Stimulated activated CD8-positive, alpha-beta memory T cell treated with anti-CD3 and anti-CD28 coated beads, Interleukin-2, amount 100 ng/mL, for 1 hour (primary cell): Measurements from ENCODE around the gene RTN1.

Source experiments
- DNase-seq, 2 donors: peaks; one replicate each; pipeline ENCODE4 v3.0.0-alpha.2; 2020; ENCODE audit warnings: low read depth in 2 of 2

The RTN1 gene, protein sequence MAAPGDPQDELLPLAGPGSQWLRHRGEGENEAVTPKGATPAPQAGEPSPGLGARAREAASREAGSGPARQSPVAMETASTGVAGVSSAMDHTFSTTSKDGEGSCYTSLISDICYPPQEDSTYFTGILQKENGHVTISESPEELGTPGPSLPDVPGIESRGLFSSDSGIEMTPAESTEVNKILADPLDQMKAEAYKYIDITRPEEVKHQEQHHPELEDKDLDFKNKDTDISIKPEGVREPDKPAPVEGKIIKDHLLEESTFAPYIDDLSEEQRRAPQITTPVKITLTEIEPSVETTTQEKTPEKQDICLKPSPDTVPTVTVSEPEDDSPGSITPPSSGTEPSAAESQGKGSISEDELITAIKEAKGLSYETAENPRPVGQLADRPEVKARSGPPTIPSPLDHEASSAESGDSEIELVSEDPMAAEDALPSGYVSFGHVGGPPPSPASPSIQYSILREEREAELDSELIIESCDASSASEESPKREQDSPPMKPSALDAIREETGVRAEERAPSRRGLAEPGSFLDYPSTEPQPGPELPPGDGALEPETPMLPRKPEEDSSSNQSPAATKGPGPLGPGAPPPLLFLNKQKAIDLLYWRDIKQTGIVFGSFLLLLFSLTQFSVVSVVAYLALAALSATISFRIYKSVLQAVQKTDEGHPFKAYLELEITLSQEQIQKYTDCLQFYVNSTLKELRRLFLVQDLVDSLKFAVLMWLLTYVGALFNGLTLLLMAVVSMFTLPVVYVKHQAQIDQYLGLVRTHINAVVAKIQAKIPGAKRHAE

DNA sequence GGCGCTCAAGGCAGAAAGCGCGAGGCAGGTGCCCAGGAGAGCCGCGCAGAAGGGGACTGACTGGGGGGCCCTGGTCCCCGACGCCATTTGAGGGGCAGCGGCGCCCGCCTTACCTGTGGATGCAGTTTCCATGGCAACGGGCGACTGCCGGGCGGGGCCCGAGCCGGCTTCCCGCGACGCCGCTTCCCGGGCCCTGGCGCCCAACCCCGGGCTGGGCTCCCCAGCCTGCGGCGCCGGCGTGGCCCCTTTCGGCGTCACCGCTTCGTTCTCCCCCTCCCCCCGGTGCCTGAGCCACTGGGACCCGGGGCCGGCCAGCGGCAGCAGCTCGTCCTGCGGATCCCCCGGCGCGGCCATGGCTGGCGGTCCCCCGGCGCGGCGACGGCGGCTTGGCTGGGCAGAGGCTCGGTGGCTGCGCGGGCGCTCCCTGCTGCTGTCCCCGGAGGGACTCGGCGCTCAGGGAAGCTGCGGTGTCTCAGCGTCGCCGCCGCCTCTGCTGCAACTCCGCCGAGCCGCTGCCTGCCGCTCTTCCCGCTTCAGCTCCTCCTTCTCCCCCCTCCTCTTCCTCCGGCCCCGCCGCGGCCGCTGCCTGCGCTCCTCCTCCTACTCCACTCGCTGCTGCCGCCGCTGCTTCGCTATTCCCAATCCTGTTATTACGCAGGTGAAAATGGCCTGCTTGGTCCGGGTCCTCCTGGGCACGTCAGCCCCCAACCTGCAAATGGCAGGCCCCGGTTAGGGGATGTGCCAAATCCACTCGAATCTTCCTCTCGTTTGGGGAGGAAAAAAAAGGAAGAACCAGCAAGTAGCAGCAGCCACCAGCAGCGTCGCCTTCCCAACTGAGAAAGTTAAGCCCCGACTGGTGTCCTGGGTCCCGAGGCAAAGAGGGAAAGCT is at the start of gene RTN1:
RTN1 (minus strand) TSS at position 500 of the 889 bp plus-strand sequence; CDS start at position 354, 146 bp downstream.
- no peak for DNase-seq

DNA sequence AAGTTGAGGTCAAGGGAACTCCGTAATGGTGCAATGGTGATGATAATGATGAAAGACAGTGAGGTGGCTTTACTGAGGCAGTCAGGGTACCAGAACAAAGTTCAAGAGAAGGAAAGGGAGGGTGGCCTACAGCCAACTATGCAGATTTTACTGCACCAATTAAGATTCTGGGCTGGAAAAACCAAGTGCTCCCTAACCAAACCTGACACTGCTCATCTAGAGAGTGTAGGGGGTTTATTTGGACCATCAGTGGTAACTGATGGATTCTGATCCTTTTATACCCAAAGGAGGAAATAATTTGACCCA is 49.8 kb upstream of the RTN1 start:
- DNase-seq = no peak

- no peak for DNase-seq
Observed at GRCh38 chr14:59919570-59920377, 49.2 kb upstream of the RTN1 start, which contains the start of gene LRRC9. Gene LRRC9 (plus strand): TSS chr14:59920144.

GRCh38 chr14:59918824-59919569 is 48.4 kb upstream of the RTN1 start:
- no peak for DNase-seq

- DNase-seq = no peak
Observed at GRCh38 chr14:59913187-59913586, 42.6 kb upstream of the RTN1 start.

- DNase-seq = no peak
Observed at GRCh38 chr14:59912443-59912842, 41.9 kb upstream of the RTN1 start.

DNA sequence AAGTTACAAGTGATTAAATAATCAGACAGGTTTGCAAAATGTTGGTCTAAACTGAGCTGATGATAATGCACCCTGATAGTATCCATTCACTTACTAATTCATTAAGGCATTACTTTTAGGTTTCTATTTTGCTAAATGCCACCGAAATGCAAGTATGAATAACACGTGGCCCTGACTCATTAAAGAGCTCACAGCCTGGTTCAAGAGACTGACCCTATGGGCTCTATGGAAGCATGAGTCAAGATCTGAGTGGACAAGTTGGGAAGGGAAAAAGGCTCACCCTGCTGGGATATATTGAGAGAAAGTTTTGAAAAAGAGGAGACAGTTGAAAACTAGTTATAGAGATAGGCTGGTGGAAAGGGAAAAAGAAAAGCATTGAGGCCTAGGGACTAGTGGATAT is 34.6 kb upstream of the RTN1 start:
- no peak for DNase-seq

GRCh38 chr14:59904184-59904583 is 33.6 kb upstream of the RTN1 start:
- DNase-seq = no peak

GRCh38 chr14:59900556-59900955 is 30.0 kb upstream of the RTN1 start:
- no peak for DNase-seq

DNA sequence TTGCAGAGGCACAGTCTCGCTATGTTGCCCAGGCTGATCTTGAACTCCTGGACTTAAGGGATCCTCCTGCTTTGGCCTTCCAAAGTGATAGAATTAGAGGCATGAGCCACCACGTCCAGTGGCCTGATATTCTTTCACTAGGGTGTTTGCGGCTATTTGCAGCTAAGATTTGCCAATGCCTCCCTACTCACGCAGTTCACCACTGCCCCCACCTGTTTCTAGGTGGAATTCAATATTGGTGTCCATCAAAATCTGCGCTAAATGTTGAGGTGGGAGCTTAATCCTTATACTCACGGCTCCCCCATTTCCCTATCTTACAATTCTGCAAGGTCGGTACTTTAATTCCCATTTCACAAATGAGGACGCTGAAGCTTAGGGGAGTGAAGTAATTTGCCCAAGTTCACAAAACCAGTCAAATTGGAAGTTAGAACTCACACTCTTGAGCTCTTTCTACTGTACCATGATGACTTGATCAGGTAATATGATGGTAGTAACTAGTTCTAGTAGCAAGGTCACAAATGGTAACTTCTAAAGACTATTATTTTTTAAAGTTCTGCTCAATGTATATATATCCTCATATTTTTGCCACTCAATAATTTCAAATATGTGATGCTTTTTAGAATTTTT is 27.3 kb upstream of the RTN1 start:
- no peak for DNase-seq

GRCh38 chr14:59895721-59896120 is 25.1 kb upstream of the RTN1 start:
- no peak for DNase-seq

GRCh38 chr14:59890676-59891075 is 20.1 kb upstream of the RTN1 start:
- DNase-seq = no peak

- DNase-seq = no peak
Observed at GRCh38 chr14:59882957-59883356, 12.4 kb upstream of the RTN1 start.

GRCh38 chr14:59871166-59871495 is 555 bp upstream of the RTN1 start:
- no peak for DNase-seq

- DNase-seq = no peak
Observed at GRCh38 chr14:59869381-59870255, 958 bp downstream of the RTN1 start.

GRCh38 chr14:59868021-59868420 is 2.6 kb downstream of the RTN1 start:
- no peak for DNase-seq

- no peak for DNase-seq
Observed at GRCh38 chr14:59863806-59864525, 6.6 kb downstream of the RTN1 start.

DNA sequence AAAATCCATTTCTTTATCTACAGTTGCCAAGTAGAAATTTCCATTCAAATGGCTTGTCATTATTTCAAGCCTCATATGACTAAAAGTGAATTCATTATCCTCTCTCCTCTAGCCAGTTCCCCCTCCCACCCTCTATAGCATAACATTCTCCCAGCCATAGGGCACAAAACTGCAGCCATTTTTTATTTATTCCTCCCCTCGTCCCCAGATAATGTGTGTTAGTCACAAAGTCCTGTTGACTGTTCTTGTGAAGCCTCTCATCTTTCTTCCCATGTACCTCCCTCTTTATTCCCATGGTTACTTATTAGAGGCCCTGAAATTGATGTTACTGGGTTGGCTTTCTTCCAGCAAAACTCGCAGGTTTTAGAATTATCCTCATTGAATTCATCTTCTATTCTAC is 13.2 kb downstream of the RTN1 start:
- no peak for DNase-seq

- no peak for DNase-seq
Observed at GRCh38 chr14:59852350-59852749, 18.2 kb downstream of the RTN1 start.
